IMR-90 (cell line): ENCODE results near the gene JMJD7. TPM values are rescaled to one million over a fixed set of nuclear protein-coding genes. Genes with fewer than 3 reads are reported as not detected.

Experiments
- ATAC-seq: fragments of 200-7000 bp; cut with Tn5 transposase; 2 replicates; pipeline ENCODE4 v1.9.1; 2020; ENCODE audit warnings: low read depth, mild to moderate bottlenecking, moderate library complexity
- BruUV-seq: library from RNA; stranded (reverse); fragments of 400-500 nt; replicated peaks from 2 replicates; lab custom pipeline; 2021; lab: Mats Ljungman, UMichigan
- CTCF ChIA-PET: fragments of 300-600 bp; formaldehyde crosslinking; extraction: SDS; loops from one replicate; lab custom pipeline; 2021; ENCODE audit warnings: antibody characterized with exemption; lab: Yijun Ruan, JAX
- POLR2A ChIA-PET: fragments of 300-600 bp; sonication (Branson Sonifier 250); formaldehyde crosslinking; loops from one replicate; lab custom pipeline; 2022; ENCODE audit warnings: antibody characterized with exemption; ENCODE audit not compliant: unreplicated experiment; lab: Charles Lee
- DNase-seq: peaks from one replicate; pipeline ENCODE4 v3.0.0; 2013
- H2AFZ ChIP-seq: replicated peaks from 2 replicates; pipeline ENCODE3; 2013; ENCODE audit warnings: low read length, mild to moderate bottlenecking; ENCODE audit not compliant: poor library complexity
- H2AK5ac ChIP-seq: 2 replicates; pipeline ENCODE4 v1.6.1; 2013; ENCODE audit warnings: low read depth, low read length, inconsistent platforms
- H2AK9ac ChIP-seq: replicated peaks from 2 replicates; pipeline ENCODE3; 2013; ENCODE audit warnings: mild to moderate bottlenecking, low read depth, low read length, moderate library complexity; ENCODE audit not compliant: poor library complexity
- H2BK120ac ChIP-seq: 2 replicates; pipeline ENCODE4 v1.6.1; 2013; ENCODE audit warnings: low read depth, low read length, inconsistent platforms
- H2BK15ac ChIP-seq: 3 replicates; pipeline ENCODE4 v1.6.1; 2013; ENCODE audit warnings: low read depth, low read length, inconsistent platforms
- H2BK20ac ChIP-seq: 2 replicates; pipeline ENCODE4 v1.6.1; 2013; ENCODE audit warnings: low read depth, mild to moderate bottlenecking, inconsistent platforms, low read length, moderate library complexity
- H2BK5ac ChIP-seq: 2 replicates; pipeline ENCODE4 v1.6.1; 2013; ENCODE audit warnings: mild to moderate bottlenecking, low read depth, low read length, inconsistent platforms; ENCODE audit not compliant: poor library complexity, severe bottlenecking
- H3K14ac ChIP-seq: replicated peaks from 2 replicates; pipeline ENCODE4 v1.6.1; 2013; ENCODE audit warnings: low read depth, low read length, inconsistent platforms
- H3K18ac ChIP-seq: 2 replicates; pipeline ENCODE4 v1.6.1; 2013; ENCODE audit warnings: low read depth, low read length, control low read depth
- H3K23ac ChIP-seq: 2 replicates; pipeline ENCODE4 v1.6.1; 2013; ENCODE audit warnings: low read depth, low read length, inconsistent platforms
- H3K27ac ChIP-seq: 2 replicates; pipeline ENCODE4 v1.5.1; 2013; ENCODE audit warnings: mild to moderate bottlenecking, control low read depth, low read length; ENCODE audit not compliant: insufficient read depth
- H3K27me3 ChIP-seq: 2 replicates; pipeline ENCODE4 v1.6.1; 2013; ENCODE audit warnings: low read length; ENCODE audit not compliant: control insufficient read depth, insufficient read depth
- H3K36me3 ChIP-seq: 2 replicates; pipeline ENCODE4 v1.6.1; 2013; ENCODE audit warnings: low read length, mixed read lengths; ENCODE audit not compliant: control insufficient read depth, insufficient read depth
- H3K4ac ChIP-seq: 2 replicates; pipeline ENCODE4 v1.6.1; 2013; ENCODE audit warnings: low read depth, low read length, inconsistent platforms
- H3K4me1 ChIP-seq: 2 replicates; pipeline ENCODE4 v1.6.1; 2013; ENCODE audit warnings: low read length, mixed read lengths; ENCODE audit not compliant: control insufficient read depth, insufficient read depth
- H3K4me2 ChIP-seq: 2 replicates; pipeline ENCODE4 v1.6.1; 2013; ENCODE audit warnings: low read depth, mild to moderate bottlenecking, control low read depth, low read length, moderate library complexity
- H3K4me3 ChIP-seq: 2 replicates; pipeline ENCODE4 v1.5.1; 2013; ENCODE audit warnings: low read depth, mild to moderate bottlenecking, control low read depth, low read length, moderate library complexity; ENCODE audit not compliant: insufficient read depth
- H3K56ac ChIP-seq: 2 replicates; pipeline ENCODE4 v1.6.1; 2013; ENCODE audit warnings: low read length, inconsistent platforms; ENCODE audit not compliant: insufficient read depth; ENCODE audit errors: extremely low read depth
- H3K79me1 ChIP-seq, 2 experiments: 2 replicates each; pipeline ENCODE4 v1.6.1; 2013; ENCODE audit warnings: low read length in 2 of 2, inconsistent platforms in 1 of 2, low read depth in 1 of 2
- H3K9ac ChIP-seq: 2 replicates; pipeline ENCODE4 v1.6.1; 2013; ENCODE audit warnings: low read depth, low read length, control low read depth
- H3K9me1 ChIP-seq: 2 replicates; pipeline ENCODE4 v1.6.1; 2013; ENCODE audit warnings: low read length, inconsistent platforms; ENCODE audit not compliant: insufficient read depth
- H3K9me3 ChIP-seq: 2 replicates; pipeline ENCODE4 v1.6.1; 2013; ENCODE audit warnings: low read length; ENCODE audit not compliant: control insufficient read depth, insufficient read depth
- H4K20me1 ChIP-seq: 2 replicates; pipeline ENCODE4 v1.6.1; 2013; ENCODE audit warnings: low read length, inconsistent platforms; ENCODE audit not compliant: insufficient read depth
- H4K5ac ChIP-seq: 2 replicates; pipeline ENCODE4 v1.6.1; 2013; ENCODE audit warnings: mild to moderate bottlenecking, low read depth, low read length, control low read depth
- H4K8ac ChIP-seq, 2 experiments: 2 replicates each; pipeline ENCODE4 v1.6.1; 2013; ENCODE audit warnings: low read depth in 2 of 2, low read length in 2 of 2, control low read depth in 1 of 2, inconsistent platforms in 1 of 2
- H4K91ac ChIP-seq: 2 replicates; pipeline ENCODE4 v1.6.1; 2013; ENCODE audit warnings: low read depth, low read length, inconsistent platforms; ENCODE audit not compliant: insufficient read depth
- POLR2A ChIP-seq: IDR thresholded peaks from 2 replicates; pipeline ENCODE4 v1.6.1; 2012; ENCODE audit warnings: mild to moderate bottlenecking, low read depth, low read length
- WGBS, 2 experiments: methylation state at CpG; one replicate each; pipeline versions ENCODE4 v1.1.5 to v1.1.7; 2013; ENCODE audit warnings: missing lambda C conversion rate in 2 of 2; ENCODE audit not compliant: insufficient read length in 1 of 2; ENCODE audit errors: extremely low coverage in 2 of 2; 5-methylcytosine and 5-hydroxymethylcytosine counted together
- dilution Hi-C: fragments of 300-500 bp; cut with HindIII; formaldehyde crosslinking; loops from one replicate; pipeline ENCODE4 v1.14.3; 2018; ENCODE audit warnings: low sequenced_read_pairs; ENCODE audit not compliant: unreplicated experiment
- in situ Hi-C: fragments of 300-500 bp; cut with MboI; formaldehyde crosslinking; loops from 3 replicates; pipeline ENCODE4 v1.14.3; 2019; ENCODE audit warnings: low sequenced_read_pairs, inconsistent platforms, mixed read lengths
- intact Hi-C: fragments of 100-400 bp; cut with micrococcal nuclease; formaldehyde crosslinking; loops from 2 replicates; pipeline ENCODE4 v1.10.0; 2022
- polyA plus RNA-seq, 3 experiments: library from polyadenylated mRNA; depleted of rRNA; stranded (reverse); fragments of >200 nt; gene quantifications; 2 replicates each; pipeline ENCODE4 v1.2.3, GENCODE V29; 2012; ENCODE audit warnings: low replicate concordance in 1 of 3
- total RNA-seq: library from RNA; depleted of rRNA; stranded (reverse); fragments of >200 nt; gene quantifications from 2 replicates; pipeline ENCODE4 v1.2.3, GENCODE V29; 2012

Gene JMJD7
- total and polyA plus RNA-seq, 2 of the 4 experiments (the other 2 are of a cell fraction) = 5.0 to 6.3 TPM

GRCh38 chr15:41801185-41801584 is 26.7 kb upstream of the JMJD7 start:
- Histone ChIP-seq H4K5ac (no peak overlapping the region), H2BK5ac (no peak overlapping the region), H2BK20ac (no peak overlapping the region), H3K36me3 (peaks cover 12% of the 10 kb centered on the region), H3K9ac (no peak overlapping the region), H2BK120ac (peak overlapping the region; percentile 17; the same call in 1 of the 2 replicates), H4K20me1 (0 out of 2 replicates have a peak, but pooled peaks cover under 1% of the 10 kb centered on the region), H3K4me1 (peaks cover 12% of the 10 kb centered on the region), H3K56ac (no peak overlapping the region), H3K27me3 (no peaks in the 10 kb centered on the region), H3K23ac (no peak overlapping the region), H2AFZ (no peak overlapping the region), H3K4me2 (no peak overlapping the region), H3K4me3 (no peak overlapping the region), H3K14ac (no peak overlapping the region), H2AK9ac (no peak overlapping the region), H3K9me1 (peaks cover 33% of the 10 kb centered on the region), H4K8ac (no peak overlapping the region), H2BK15ac (no peak overlapping the region), H3K18ac (no peak overlapping the region), H3K79me1 (peaks cover 36 to 79% of the 10 kb centered on the region in 2 experiments), H3K27ac (no peak overlapping the region), H3K4ac (no peak overlapping the region), H3K9me3 (no peaks in the 10 kb centered on the region), H2AK5ac (no peak overlapping the region), H4K91ac (no peak overlapping the region)
- intact Hi-C loops = no loop called here
- in situ Hi-C loops = no loop called here
- DNase-seq (no peak), ATAC-seq (no peak)
- WGBS, 2 experiments = no CpG with 5 or more reads among the region's 3 CpGs
- ChIA-PET POLR2A (no interaction called here), CTCF (interaction anchor here (1.9 kb wide), 1 partner anchor 27 kb away, joined by 6 read pairs; the partner anchor contains the start of gene MAPKBP1)
- dilution Hi-C loops = no loop called here
- no peak for TF ChIP-seq POLR2A
- no TSS peak for BruUV-seq
